RWPE2 (cell line): ENCODE results near the gene NOS1AP.
A peak's percentile ranks its signal among the peaks of the same experiment; 100 is the strongest.
"Not testable (repeated sequence)": the region's sequence is repeated elsewhere in the genome, so short reads cannot be mapped to it uniquely, and the experiment has no call there.

Source experiments
- ATAC-seq: fragments of 200-7000 bp; cut with Tn5 transposase; 3 replicates; pipeline ENCODE4 v1.9.1; 2021; ENCODE audit warnings: low read depth
- DNase-seq: peaks from one replicate; pipeline ENCODE4 v3.0.0-alpha.2; 2020; ENCODE audit warnings: low spot score
- H3K27ac ChIP-seq: fragments of 450-650 bp; 2 replicates; pipeline ENCODE4 v1.5.1; 2017; ENCODE audit warnings: mild to moderate bottlenecking; ENCODE audit not compliant: poor library complexity, severe bottlenecking
- H3K27me3 ChIP-seq: fragments of 250-450 bp; sonication (Bioruptor Pico); 2 replicates; pipeline ENCODE4 v1.5.1; 2021; ENCODE audit warnings: mild to moderate bottlenecking, moderate library complexity; ENCODE audit not compliant: insufficient read depth, poor library complexity, severe bottlenecking
- H3K36me3 ChIP-seq: fragments of 250-450 bp; sonication (Bioruptor Pico); 2 replicates; pipeline ENCODE4 v1.5.1; 2020; ENCODE audit warnings: low read depth, mild to moderate bottlenecking, moderate library complexity
- H3K4me1 ChIP-seq: fragments of 250-450 bp; sonication (Bioruptor Pico); 2 replicates; pipeline ENCODE4 v1.5.1; 2021; ENCODE audit warnings: mild to moderate bottlenecking, moderate library complexity; ENCODE audit not compliant: insufficient read depth, poor library complexity, severe bottlenecking
- H3K4me3 ChIP-seq: fragments of 250-450 bp; sonication (Bioruptor Pico); 2 replicates; pipeline ENCODE4 v1.5.1; 2021; ENCODE audit warnings: mild to moderate bottlenecking, moderate library complexity; ENCODE audit not compliant: severe bottlenecking
- H3K9me3 ChIP-seq: fragments of 250-450 bp; sonication (Bioruptor Pico); 2 replicates; pipeline ENCODE4 v1.5.1; 2021; ENCODE audit warnings: mild to moderate bottlenecking, moderate library complexity; ENCODE audit not compliant: severe bottlenecking
- CTCF ChIP-seq: fragments of 450-650 bp; IDR thresholded peaks from one replicate; pipeline ENCODE4 v1.5.1; 2017; ENCODE audit warnings: mild to moderate bottlenecking, moderate library complexity; ENCODE audit not compliant: poor library complexity, severe bottlenecking

NOS1AP gene

GRCh38 chr1:162416909-162417308 lies 347.4 kb downstream of the NOS1AP start:
- Histone ChIP-seq H3K27me3 (no peaks in the 10 kb centered on the region), H3K36me3 (no peaks in the 10 kb centered on the region), H3K4me1 (peaks cover 7% of the 10 kb centered on the region), H3K9me3 (no peaks in the 10 kb centered on the region), H3K27ac (no peak overlapping the region), H3K4me3 (no peak overlapping the region)
- no peak for TF ChIP-seq CTCF
- DNase-seq, result no peak
- ATAC-seq, result no peak

- DNase-seq (no peak), ATAC-seq (no peak)
- H3K9me3 ChIP-seq, result no peaks in the 10 kb centered on the region
- no peaks in the 10 kb centered on the region for H3K27me3 ChIP-seq
- H3K36me3 ChIP-seq, result no peaks in the 10 kb centered on the region
- no peak overlapping the region for H3K27ac ChIP-seq
- TF ChIP-seq CTCF, result no peak
- no peak overlapping the region for H3K4me3 ChIP-seq
- peaks cover 7% of the 10 kb centered on the region for H3K4me1 ChIP-seq
Observed at GRCh38 chr1:162417650-162418049, 348.2 kb downstream of the NOS1AP start.

GRCh38 chr1:162418584-162418983 lies 349.1 kb downstream of the NOS1AP start:
- not testable (repeated sequence) for DNase-seq, H3K36me3 ChIP-seq, ATAC-seq

GRCh38 chr1:162419450-162419931 lies 350.0 kb downstream of the NOS1AP start:
- peak overlapping the region; percentile 30 for H3K27ac ChIP-seq
- H3K27me3 ChIP-seq, H3K4me3 ChIP-seq, H3K4me1 ChIP-seq, H3K36me3 ChIP-seq, H3K9me3 ChIP-seq, DNase-seq: not testable (repeated sequence)
- ATAC-seq, result peak; percentile 75

More at GRCh38 chr1:162418584-162418983, 349.1 kb downstream of the NOS1AP start:
- not testable (repeated sequence) for H3K27ac ChIP-seq, H3K4me3 ChIP-seq, H3K9me3 ChIP-seq, H3K4me1 ChIP-seq, H3K27me3 ChIP-seq
